OCI-LY7 (cell line): ENCODE results near the gene ATXN10.

Source experiments
- CTCF ChIP-seq: fragments of 200-600 bp; sonication (generic); conservative IDR thresholded peaks from 2 replicates; pipeline ENCODE4 v1.5.1; 2014; ENCODE audit warnings: mild to moderate bottlenecking, antibody characterized with exemption, low read length, moderate library complexity, mixed read lengths
- EZH2phosphoT487 ChIP-seq: fragments of 200-600 bp; sonication (generic); IDR thresholded peaks from 2 replicates; pipeline ENCODE4 v1.6.1; 2018; ENCODE audit warnings: low read depth, borderline replicate concordance, mild to moderate bottlenecking, mixed run types, antibody characterized with exemption, low read length, moderate library complexity, mixed read lengths

GRCh38 chr22:45884201-45885062 is 212.8 kb downstream of the ATXN10 start:
- TF ChIP-seq CTCF (no peak), EZH2phosphoT487 (no peak)
